Endodermal cell (in vitro differentiated cells): ENCODE results near the gene SNPH. TPM values are rescaled to one million over a fixed set of nuclear protein-coding genes. Genes with fewer than 3 reads are reported as not detected.

Experiments
- DNase-seq: peaks from one replicate; pipeline ENCODE4 v3.0.0-alpha.2; 2017
- H3K27ac ChIP-seq: 2 replicates; pipeline ENCODE4 v1.5.1; 2013; ENCODE audit warnings: mild to moderate bottlenecking, low read depth, low read length, moderate library complexity
- H3K27me3 ChIP-seq: 2 replicates; pipeline ENCODE4 v1.6.1; 2013; ENCODE audit warnings: mild to moderate bottlenecking, low read length, moderate library complexity; ENCODE audit not compliant: insufficient read depth, control insufficient read depth, poor library complexity, severe bottlenecking
- H3K36me3 ChIP-seq: 2 replicates; pipeline ENCODE4 v1.7.0; 2013; ENCODE audit warnings: mild to moderate bottlenecking, low read length, moderate library complexity; ENCODE audit not compliant: control insufficient read depth, insufficient read depth
- H3K4me1 ChIP-seq: one replicate; pipeline ENCODE4 v1.7.0; 2013; ENCODE audit warnings: low read length; ENCODE audit not compliant: control insufficient read depth, insufficient read depth
- H3K4me3 ChIP-seq: 2 replicates; pipeline ENCODE4 v1.5.1; 2013; ENCODE audit warnings: mild to moderate bottlenecking, low read length, moderate library complexity
- H3K9ac ChIP-seq: 2 replicates; pipeline ENCODE4 v1.6.1; 2013; ENCODE audit warnings: mild to moderate bottlenecking, low read length, moderate library complexity; ENCODE audit not compliant: poor library complexity, severe bottlenecking; ENCODE audit errors: extremely low read depth
- H3K9me3 ChIP-seq: 2 replicates; pipeline ENCODE4 v1.6.1; 2013; ENCODE audit warnings: mild to moderate bottlenecking, low read length, moderate library complexity; ENCODE audit not compliant: control insufficient read depth
- H3K27ac Mint-ChIP-seq: 2 replicates; pipeline ENCODE4 v1.8.0; 2020; ENCODE audit warnings: mixed read lengths
- H3K27me3 Mint-ChIP-seq: 2 replicates; pipeline ENCODE4 v1.8.0; 2021; ENCODE audit warnings: mild to moderate bottlenecking, mixed read lengths; ENCODE audit not compliant: insufficient read depth
- H3K36me3 Mint-ChIP-seq: 2 replicates; pipeline ENCODE4 v1.8.0; 2020; ENCODE audit warnings: low read depth, mixed read lengths
- H3K4me1 Mint-ChIP-seq: 2 replicates; pipeline ENCODE4 v1.8.0; 2020; ENCODE audit warnings: mixed read lengths
- H3K4me3 Mint-ChIP-seq: 2 replicates; pipeline ENCODE4 v1.8.0; 2020; ENCODE audit warnings: mild to moderate bottlenecking, moderate library complexity, mixed read lengths
- H3K9me3 Mint-ChIP-seq: 2 replicates; pipeline ENCODE4 v1.8.0; 2020; ENCODE audit warnings: mild to moderate bottlenecking, mixed read lengths
- WGBS, 2 experiments: methylation state at CpG; one replicate each; pipeline versions ENCODE4 v1.1.5 to v1.1.7; 2013; ENCODE audit warnings: missing lambda C conversion rate in 2 of 2, mixed read lengths in 1 of 2; ENCODE audit not compliant: insufficient coverage in 1 of 2, insufficient read length in 1 of 2; 5-methylcytosine and 5-hydroxymethylcytosine counted together
- total RNA-seq, 2 donors: library from RNA; stranded (reverse); fragmentation: NEBNext Ultra II Directional in 1 of 2; extraction: Animal tissue kit (Norgen Biotek cat#: 25700) in 1 of 2; gene quantifications; 2 replicates in 1 of 2; 3 replicates in 1 of 2; pipeline ENCODE4 v1.2.1, GENCODE V29; 2021
- TF ChIP-seq, protein P1 (sequence below): fragments of 200-600 bp; sonication (generic); conservative IDR thresholded peaks from 2 replicates; pipeline ENCODE4 v1.5.0; 2021; ENCODE audit warnings: antibody characterized with exemption, mild to moderate bottlenecking

SNPH gene
- total RNA-seq, 2 donors from 2014 or later: 2.2 to 4.9 TPM

GRCh38 chr20:1332749-1333300 lies 66.7 kb downstream of the SNPH start:
- Histone ChIP-seq H3K27ac (no peak overlapping the region), H3K4me1 (no peaks in the 10 kb centered on the region), H3K9me3 (no peaks in the 10 kb centered on the region), H3K4me3 (no peak overlapping the region), H3K9ac (no peak overlapping the region), H3K27me3 (no peaks in the 10 kb centered on the region), H3K36me3 (peaks cover 16% of the 10 kb centered on the region)
- peaks cover 3% of the 10 kb centered on the region for H3K4me1 Mint-ChIP-seq
- peaks cover 31% of the 10 kb centered on the region for H3K36me3 Mint-ChIP-seq
- 93 to 94% methylated on average over 2 of the region's 2 CpGs for WGBS, 2 experiments
- no peaks in the 10 kb centered on the region for H3K9me3 Mint-ChIP-seq
- TF ChIP-seq, protein P1, sequence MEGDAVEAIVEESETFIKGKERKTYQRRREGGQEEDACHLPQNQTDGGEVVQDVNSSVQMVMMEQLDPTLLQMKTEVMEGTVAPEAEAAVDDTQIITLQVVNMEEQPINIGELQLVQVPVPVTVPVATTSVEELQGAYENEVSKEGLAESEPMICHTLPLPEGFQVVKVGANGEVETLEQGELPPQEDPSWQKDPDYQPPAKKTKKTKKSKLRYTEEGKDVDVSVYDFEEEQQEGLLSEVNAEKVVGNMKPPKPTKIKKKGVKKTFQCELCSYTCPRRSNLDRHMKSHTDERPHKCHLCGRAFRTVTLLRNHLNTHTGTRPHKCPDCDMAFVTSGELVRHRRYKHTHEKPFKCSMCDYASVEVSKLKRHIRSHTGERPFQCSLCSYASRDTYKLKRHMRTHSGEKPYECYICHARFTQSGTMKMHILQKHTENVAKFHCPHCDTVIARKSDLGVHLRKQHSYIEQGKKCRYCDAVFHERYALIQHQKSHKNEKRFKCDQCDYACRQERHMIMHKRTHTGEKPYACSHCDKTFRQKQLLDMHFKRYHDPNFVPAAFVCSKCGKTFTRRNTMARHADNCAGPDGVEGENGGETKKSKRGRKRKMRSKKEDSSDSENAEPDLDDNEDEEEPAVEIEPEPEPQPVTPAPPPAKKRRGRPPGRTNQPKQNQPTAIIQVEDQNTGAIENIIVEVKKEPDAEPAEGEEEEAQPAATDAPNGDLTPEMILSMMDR: no peak
- no peaks in the 10 kb centered on the region for H3K27me3 Mint-ChIP-seq
- no peak overlapping the region for H3K4me3 Mint-ChIP-seq
- no peak overlapping the region for H3K27ac Mint-ChIP-seq
- peak; percentile 13 for DNase-seq

- Mint-ChIP-seq H3K27ac (no peak overlapping the region), H3K27me3 (no peaks in the 10 kb centered on the region), H3K36me3 (peaks cover 31% of the 10 kb centered on the region), H3K9me3 (no peaks in the 10 kb centered on the region), H3K4me3 (no peak overlapping the region), H3K4me1 (no peaks in the 10 kb centered on the region)
- peak; percentile 18 for DNase-seq
- no peak overlapping the region for H3K27ac ChIP-seq
- H3K9me3 ChIP-seq: no peaks in the 10 kb centered on the region
- TF ChIP-seq, protein P1: no peak
- no peaks in the 10 kb centered on the region for H3K27me3 ChIP-seq
- WGBS, 2 experiments: 93 to 95% methylated on average over 10 to 11 of the region's 11 CpGs
- no peak overlapping the region for H3K4me3 ChIP-seq
- H3K4me1 ChIP-seq: no peaks in the 10 kb centered on the region
- peaks cover 16% of the 10 kb centered on the region for H3K36me3 ChIP-seq
- H3K9ac ChIP-seq: no peak overlapping the region
These were observed 67.6 kb downstream of the SNPH start for GRCh38 chr20:1333462-1334369.

DNA sequence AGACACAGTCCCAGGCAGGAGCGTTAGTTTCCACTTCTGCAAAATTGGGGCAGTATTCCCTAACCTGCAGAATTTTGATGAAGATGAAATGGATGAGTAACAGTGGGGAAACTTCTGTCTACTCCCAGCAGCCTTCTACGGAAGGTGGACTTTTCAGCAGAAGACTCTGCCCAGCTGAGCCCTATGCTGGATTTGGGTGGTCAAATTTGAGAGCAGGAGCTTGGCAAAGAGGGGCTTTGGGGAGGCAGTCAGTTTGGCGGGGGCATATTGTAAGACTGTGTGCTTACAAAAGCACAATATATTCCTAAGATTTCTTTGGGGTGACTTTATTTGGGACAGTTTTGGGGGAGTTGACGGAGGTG lies 68.3 kb downstream of the SNPH start:
- no peaks in the 10 kb centered on the region for H3K9me3 ChIP-seq
- H3K27ac ChIP-seq: no peak overlapping the region
- H3K27me3 ChIP-seq: no peaks in the 10 kb centered on the region
- H3K27ac Mint-ChIP-seq: no peak overlapping the region
- TF ChIP-seq, protein P1: no peak
- DNase-seq: peak; percentile 26
- peaks cover 16% of the 10 kb centered on the region for H3K36me3 ChIP-seq
- H3K27me3 Mint-ChIP-seq: no peaks in the 10 kb centered on the region
- no peak overlapping the region for H3K9ac ChIP-seq
- H3K4me3 ChIP-seq: no peak overlapping the region
- no peaks in the 10 kb centered on the region for H3K9me3 Mint-ChIP-seq
- H3K4me1 ChIP-seq: no peaks in the 10 kb centered on the region
- no peaks in the 10 kb centered on the region for H3K4me1 Mint-ChIP-seq
- H3K36me3 Mint-ChIP-seq: peaks cover 31% of the 10 kb centered on the region
- 91 to 96% methylated on average over 3 to 4 of the region's 4 CpGs for WGBS, 2 experiments
- H3K4me3 Mint-ChIP-seq: no peak overlapping the region
